ENCODE measurements around the gene TRUB2. TPM values are rescaled to one million over a fixed set of nuclear protein-coding genes. Genes with fewer than 3 reads are reported as not detected.

Gene TRUB2
- total and polyA plus RNA-seq, 2 of the 13 experiments (the other 11 are each of a cell fraction or from before 2014, with no cell fraction given): 22.3 to 41.2 TPM

- no peak for TF ChIP-seq ZNF841 (CRISPR knock-in tag; IDR thresholded peaks at IDR 0.05; ENCODE audit: borderline replicate concordance)
- TF ChIP-seq ZNF577 (CRISPR knock-in tag; IDR thresholded peaks at IDR 0.05; ENCODE audit: borderline replicate concordance, low read depth): no peak
- peak; percentile 94 for TF ChIP-seq RAD51 (IDR thresholded peaks at IDR 0.05; ENCODE audit: borderline replicate concordance)
- no peak for TF ChIP-seq ZNF550 (CRISPR knock-in tag; IDR thresholded peaks at IDR 0.05; ENCODE audit: borderline replicate concordance)
- TF ChIP-seq ZNF317 (CRISPR knock-in tag; IDR thresholded peaks at IDR 0.05): no peak
- TF ChIP-seq ZNF615 (CRISPR knock-in tag; IDR thresholded peaks at IDR 0.05; ENCODE audit: borderline replicate concordance): no peak; the same call in 1 of the 2 replicates
- peak; percentile 91 for TF ChIP-seq USF2 (IDR thresholded peaks at IDR 0.05; ENCODE audit: low read depth, low read length)
- peak; percentile 84; the same call in 1 of the 2 replicates for TF ChIP-seq USF2 (CRISPR knock-in tag; IDR thresholded peaks at IDR 0.05; ENCODE audit: borderline replicate concordance)
- no peak for TF ChIP-seq HNF4A (CRISPR knock-in tag; IDR thresholded peaks at IDR 0.05)
- TF ChIP-seq XRCC5 (optimal IDR thresholded peaks at IDR 0.05; ENCODE audit: low read length): no peak
- no peak for TF ChIP-seq CREB1 (IDR thresholded peaks at IDR 0.05)
- TF ChIP-seq CREB1 (CRISPR knock-in tag; IDR thresholded peaks at IDR 0.05): no peak
- peak; percentile 82; the same call in 1 of the 2 replicates for TF ChIP-seq ZNF335 (CRISPR knock-in tag; IDR thresholded peaks at IDR 0.05)
- no peak for TF ChIP-seq FOXP1 (IDR thresholded peaks at IDR 0.05)
- 0 out of 2 replicates have a peak, but pooled peaks have one; percentile 2 for TF ChIP-seq FOXP1 (CRISPR knock-in tag; IDR thresholded peaks at IDR 0.05)
- TF ChIP-seq THAP7 (CRISPR knock-in tag; IDR thresholded peaks at IDR 0.05): peak; percentile 89; the same call in 1 of the 2 replicates
- TF ChIP-seq, protein P1, sequence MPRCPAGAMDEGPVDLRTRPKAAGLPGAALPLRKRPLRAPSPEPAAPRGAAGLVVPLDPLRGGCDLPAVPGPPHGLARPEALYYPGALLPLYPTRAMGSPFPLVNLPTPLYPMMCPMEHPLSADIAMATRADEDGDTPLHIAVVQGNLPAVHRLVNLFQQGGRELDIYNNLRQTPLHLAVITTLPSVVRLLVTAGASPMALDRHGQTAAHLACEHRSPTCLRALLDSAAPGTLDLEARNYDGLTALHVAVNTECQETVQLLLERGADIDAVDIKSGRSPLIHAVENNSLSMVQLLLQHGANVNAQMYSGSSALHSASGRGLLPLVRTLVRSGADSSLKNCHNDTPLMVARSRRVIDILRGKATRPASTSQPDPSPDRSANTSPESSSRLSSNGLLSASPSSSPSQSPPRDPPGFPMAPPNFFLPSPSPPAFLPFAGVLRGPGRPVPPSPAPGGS (CRISPR knock-in tag; IDR thresholded peaks at IDR 0.05): no peak
Observed at GRCh38 chr9:128321879-128322403, 306 bp downstream of the TRUB2 start (continued).
